ENCODE measurements around the gene DHRS1. TPM values are rescaled to one million over a fixed set of nuclear protein-coding genes. Genes with fewer than 3 reads are reported as not detected.

DHRS1 gene
- total and polyA plus RNA-seq, 3 donors from 2014 or later = 19.2 to 24.6 (median 22.5) TPM

- intact Hi-C loops (cut with DNase I; ENCODE audit: low total_unique reads) = no loop called here
- no peaks in the 10 kb centered on the region for H3K36me3 ChIP-seq (ENCODE audit: low read depth, missing control alignments)
- no peak for TF ChIP-seq CTCF (IDR thresholded peaks at IDR 0.05)
- TF ChIP-seq POLR2A (IDR thresholded peaks at IDR 0.05) = no peak
These were observed 7.6 kb upstream of the DHRS1 start for GRCh38 chr14:24307156-24307574.

GRCh38 chr14:24304019-24304387, 4.4 kb upstream of the DHRS1 start:
- H3K27me3 ChIP-seq = no peaks in the 10 kb centered on the region
- H3K9me3 ChIP-seq = no peaks in the 10 kb centered on the region
- peaks cover 6% of the 10 kb centered on the region for H3K4me1 ChIP-seq
- 92 to 96% methylated on average over 10 to 11 of the region's 11 CpGs for WGBS, 2 donors
- DNase-seq = no peak
- no peak overlapping the region for H3K4me3 ChIP-seq
- intact Hi-C loops (cut with DNase I; ENCODE audit: low total_unique reads) = loop anchor here (5.0 kb wide), 1 partner anchor 62 kb away; the partner anchor contains the start of gene TINF2
- no peak overlapping the region for H3K27ac ChIP-seq
- no peaks in the 10 kb centered on the region for H3K36me3 ChIP-seq (ENCODE audit: low read depth, missing control alignments)
- TF ChIP-seq POLR2A (IDR thresholded peaks at IDR 0.05) (no peak), CTCF (IDR thresholded peaks at IDR 0.05) (no peak)

More at GRCh38 chr14:24307156-24307574, 7.6 kb upstream of the DHRS1 start:
- H3K4me1 ChIP-seq = peaks cover 15% of the 10 kb centered on the region
- no peak overlapping the region for H3K27ac ChIP-seq
- 84 to 87% methylated on average over 10 to 11 of the region's 11 CpGs for WGBS, 2 donors
- DNase-seq = no peak
- H3K27me3 ChIP-seq = no peaks in the 10 kb centered on the region
- no peaks in the 10 kb centered on the region for H3K9me3 ChIP-seq
- H3K4me3 ChIP-seq = no peak overlapping the region

GRCh38 chr14:24300326-24300980, 873 bp upstream of the DHRS1 start:
- TF ChIP-seq POLR2A (IDR thresholded peaks at IDR 0.05) (no peak), CTCF (IDR thresholded peaks at IDR 0.05) (no peak)

GRCh38 chr14:24298892-24299254, 707 bp downstream of the DHRS1 start:
- intact Hi-C loops (cut with DNase I; ENCODE audit: low total_unique reads) = no loop called here
- 39 to 46% methylated on average over 7 of the region's 7 CpGs for WGBS, 2 donors
- Histone ChIP-seq H3K4me3 (peak overlapping the region; percentile 73 to 89), H3K4me1 (peaks cover 9% of the 10 kb centered on the region), H3K27ac (peak overlapping the region; percentile 65 to 82), H3K36me3 (ENCODE audit: low read depth, missing control alignments) (no peaks in the 10 kb centered on the region), H3K9me3 (no peaks in the 10 kb centered on the region), H3K27me3 (no peaks in the 10 kb centered on the region)
- DNase-seq = no peak
- TF ChIP-seq POLR2A (IDR thresholded peaks at IDR 0.05) = no peak
- TF ChIP-seq CTCF (IDR thresholded peaks at IDR 0.05) = no peak

More at GRCh38 chr14:24300326-24300980, 873 bp upstream of the DHRS1 start:
- Histone ChIP-seq H3K4me1 (peaks cover 9% of the 10 kb centered on the region), H3K27me3 (no peaks in the 10 kb centered on the region), H3K4me3 (peak overlapping the region; percentile 73 to 89), H3K27ac (no peak overlapping the region), H3K36me3 (ENCODE audit: low read depth, missing control alignments) (no peaks in the 10 kb centered on the region), H3K9me3 (no peaks in the 10 kb centered on the region)
- DNase-seq = no peak
- 19 to 22% methylated on average over 16 of the region's 16 CpGs for WGBS, 2 donors
- intact Hi-C loops (cut with DNase I; ENCODE audit: low total_unique reads) = loop anchor here (5.0 kb wide), 1 partner anchor 58 kb away; the partner anchor contains the start of gene TINF2

All from testis (tissue), 3 donors.